GM12878 (cell line): ENCODE results near the gene EIF2B5. TPM values are rescaled to one million over a fixed set of nuclear protein-coding genes. Genes with fewer than 3 reads are reported as not detected.

ENCODE experiments used
- ATAC-seq: fragments of 200-7000 bp; cut with Tn5 transposase; 3 replicates; pipeline ENCODE4 v1.9.1; 2020; ENCODE audit warnings: mild to moderate bottlenecking, moderate library complexity
- BruUV-seq: library from RNA; stranded (reverse); fragments of 400-500 nt; replicated peaks from 2 replicates; lab custom pipeline; 2021; lab: Mats Ljungman, UMichigan
- CTCF ChIA-PET: fragments of 300-600 bp; sonication (Branson Sonifier 250); formaldehyde crosslinking; extraction: SDS; loops from one replicate; lab custom pipeline; 2021; ENCODE audit warnings: inconsistent platforms; lab: Yijun Ruan, JAX
- POLR2A ChIA-PET: fragments of 350-600 bp; formaldehyde crosslinking; extraction: SDS; loops from one replicate; lab custom pipeline; 2021; ENCODE audit warnings: inconsistent platforms; lab: Charles Lee
- RAD21 ChIA-PET: fragments of 300-600 bp; sonication (Branson Sonifier 250); formaldehyde crosslinking; loops from one replicate; lab custom pipeline; 2023; ENCODE audit warnings: antibody characterized with exemption; ENCODE audit not compliant: unreplicated experiment; lab: Charles Lee
- SMC1A ChIA-PET: fragments of 300-600 bp; sonication (Branson Sonifier 250); formaldehyde crosslinking; loops from one replicate; lab custom pipeline; 2023; ENCODE audit not compliant: unreplicated experiment, uncharacterized antibody; lab: Charles Lee
- DNase-seq: peaks from one replicate; pipeline ENCODE4 v3.0.0-alpha.2; 2011; ENCODE audit warnings: low read depth, low spot score
- FAIRE-seq: peaks from 3 replicates; lab custom pipeline; 2011; peaks lifted over from hg19 to GRCh38; lab: Jason Lieb, UNC
- H2AFZ ChIP-seq: 2 replicates; pipeline ENCODE4 v1.6.0; 2011; ENCODE audit warnings: low read depth, low read length, control low read depth; ENCODE audit not compliant: control insufficient read depth
- H3K27ac ChIP-seq: 2 replicates; pipeline ENCODE4 v1.5.1; 2011; ENCODE audit warnings: control low read depth; ENCODE audit not compliant: control insufficient read depth, insufficient read depth
- H3K27me3 ChIP-seq, 2 experiments: replicated peaks in 1 of 2; 2 replicates each; pipeline versions ENCODE4 v1.6.0 to v1.6.1; 2011; ENCODE audit warnings: low read length in 1 of 2; ENCODE audit not compliant: control insufficient read depth in 2 of 2, insufficient read depth in 2 of 2
- H3K36me3 ChIP-seq, 2 experiments: 2 replicates each; pipeline ENCODE4 v1.5.1; 2011; ENCODE audit warnings: low read length in 1 of 2; ENCODE audit not compliant: control insufficient read depth in 2 of 2, insufficient read depth in 2 of 2
- H3K4me1 ChIP-seq: 2 replicates; pipeline ENCODE4 v1.6.1; 2011; ENCODE audit warnings: mild to moderate bottlenecking, low read length, moderate library complexity, mixed read lengths; ENCODE audit not compliant: control insufficient read depth, insufficient read depth
- H3K4me2 ChIP-seq: 2 replicates; pipeline ENCODE4 v1.6.0; 2011; ENCODE audit warnings: control low read depth; ENCODE audit not compliant: control insufficient read depth, insufficient read depth
- H3K4me3 ChIP-seq: fragments of 200-600 bp; sonication (generic); 2 replicates; pipeline ENCODE4 v1.5.1; 2016
- H3K79me2 ChIP-seq: 2 replicates; pipeline ENCODE4 v1.6.0; 2011; ENCODE audit warnings: low read length; ENCODE audit not compliant: control insufficient read depth, insufficient read depth
- H3K9ac ChIP-seq: 2 replicates; pipeline ENCODE4 v1.8.0; 2011; ENCODE audit warnings: low read length, control low read depth, mixed read lengths; ENCODE audit not compliant: control insufficient read depth, insufficient read depth
- H3K9me3 ChIP-seq: replicated peaks from 3 replicates; pipeline ENCODE4 v1.5.1; 2011; ENCODE audit warnings: mild to moderate bottlenecking, low read length; ENCODE audit not compliant: control insufficient read depth, insufficient read depth
- H4K20me1 ChIP-seq: 2 replicates; pipeline ENCODE4 v1.6.0; 2011; ENCODE audit not compliant: control insufficient read depth, insufficient read depth
- HDGF ChIP-seq: fragments of 450-650 bp; IDR thresholded peaks from 2 replicates; pipeline ENCODE4 v1.6.1; 2016; ENCODE audit warnings: antibody characterized with exemption
- HSF1 ChIP-seq: fragments of 150-350 bp; IDR thresholded peaks from 2 replicates; pipeline ENCODE4 v1.6.1; 2014; ENCODE audit warnings: mild to moderate bottlenecking, low read depth, low read length
- IKZF1 ChIP-seq: fragments of 450-650 bp; conservative IDR thresholded peaks from 2 replicates; pipeline ENCODE4 v1.6.1; 2017; ENCODE audit warnings: antibody characterized with exemption, mild to moderate bottlenecking
- MTA3 ChIP-seq: IDR thresholded peaks from 2 replicates; pipeline ENCODE4 v1.6.1; 2012; ENCODE audit warnings: low read length, inconsistent platforms, borderline replicate concordance
- NBN ChIP-seq: fragments of 450-650 bp; IDR thresholded peaks from 2 replicates; pipeline ENCODE4 v1.6.1; 2016
- PML ChIP-seq: IDR thresholded peaks from 2 replicates; pipeline ENCODE4 v1.6.1; 2012; ENCODE audit warnings: low read length, inconsistent platforms
- POU2F2 ChIP-seq: IDR thresholded peaks from 3 replicates; pipeline ENCODE4 v1.6.1; 2011; ENCODE audit warnings: low read depth, mild to moderate bottlenecking, low read length, borderline replicate concordance
- RELA ChIP-seq: fragments of 450-650 bp; IDR thresholded peaks from 2 replicates; pipeline ENCODE4 v1.8.0; 2014; ENCODE audit warnings: borderline replicate concordance; ENCODE audit not compliant: partially characterized antibody
- SMAD1 ChIP-seq: fragments of 450-650 bp; IDR thresholded peaks from 2 replicates; pipeline ENCODE4 v1.6.1; 2018; ENCODE audit warnings: mild to moderate bottlenecking, low read depth; ENCODE audit not compliant: partially characterized antibody
- SRF ChIP-seq, 2 experiments: IDR thresholded peaks; 2 replicates each; pipeline ENCODE4 v1.6.1; 2011; ENCODE audit warnings: low read depth in 2 of 2, low read length in 2 of 2, mild to moderate bottlenecking in 1 of 2, moderate library complexity in 1 of 2
- WRNIP1 ChIP-seq: IDR thresholded peaks from 2 replicates; pipeline ENCODE4 v1.6.1; 2011; ENCODE audit warnings: low read depth, low read length, improper control_type of control experiment, borderline replicate concordance
- WGBS: methylation state at CpG from one replicate; pipeline ENCODE4 v1.1.6; 2016; ENCODE audit warnings: low lambda C conversion rate; ENCODE audit not compliant: insufficient replicate concordance, insufficient coverage; ENCODE audit errors: missing lambda C conversion rate; 5-methylcytosine and 5-hydroxymethylcytosine counted together
- in situ Hi-C: fragments of 300-500 bp; cut with MboI; formaldehyde crosslinking; loops from 9 replicates; pipeline ENCODE4 v1.14.3; 2018; ENCODE audit warnings: mixed read lengths
- intact Hi-C: fragments of 100-400 bp; cut with micrococcal nuclease; formaldehyde crosslinking; loops from one replicate; pipeline ENCODE4 v1.14.2; 2022; ENCODE audit not compliant: unreplicated experiment
- polyA plus RNA-seq, 11 experiments: library from polyadenylated mRNA; depleted of rRNA in 4 of 11; unstranded in 6 of 11; stranded (reverse) in 5 of 11; fragments of >200 nt; fragmentation: Nextera tagmentation in 4 of 11; fragmentation: Illumina TruSeq in 1 of 11; extraction: Ambion mirVana in 4 of 11; extraction: Trizol in 1 of 11; gene quantifications; 1 replicate in 1 of 11; 2 replicates in 10 of 11; pipeline versions ENCODE4 v1.2.1 to v1.2.3, GENCODE V29; 2011 to 2016; ENCODE audit warnings: inconsistent platforms in 2 of 11, missing spikeins in 2 of 11, low read depth in 1 of 11
- total RNA-seq, 4 experiments: library from RNA; depleted of rRNA in 3 of 4; stranded (reverse); fragments of >200 nt in 3 of 4; fragmentation: Illumina TruSeq in 1 of 4; extraction: Trizol in 1 of 4; gene quantifications; 2 replicates each; pipeline versions ENCODE4 v1.2.1 to v1.2.3, GENCODE V29; 2013 to 2021

The EIF2B5 gene
- total and polyA plus RNA-seq, 10 of the 15 experiments (the other 5 are each of a cell fraction or from before 2014, with no cell fraction given), result 13.7 to 82.7 (median 52.2) TPM

DNA sequence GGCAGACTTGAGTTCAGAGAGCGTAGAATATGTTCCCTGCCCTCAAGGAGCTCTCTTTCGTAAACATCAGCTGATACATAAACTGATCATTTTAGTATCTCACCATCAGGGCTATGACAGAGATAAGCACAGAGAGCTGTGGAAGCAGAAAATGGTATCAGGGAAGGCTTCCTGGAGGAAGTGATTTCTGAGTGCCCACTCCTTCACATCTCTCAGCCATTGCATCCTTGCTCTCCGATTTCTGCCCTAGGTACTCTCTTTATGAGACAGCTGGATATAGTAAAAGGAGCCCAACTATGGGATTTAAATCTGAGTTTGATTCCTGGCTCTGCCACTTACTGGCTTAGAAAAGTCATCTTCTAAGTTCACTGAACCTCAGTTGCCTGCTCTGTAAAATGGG lies 30.4 kb downstream of the EIF2B5 start:
- ATAC-seq (no peak), FAIRE-seq (no peak), DNase-seq (no peak)
- in situ Hi-C loops, result no loop called here
- Histone ChIP-seq H3K4me2 (no peak overlapping the region), H3K79me2 (peaks cover 2% of the 10 kb centered on the region), H3K36me3 (peaks cover 8 to 17% of the 10 kb centered on the region in 2 experiments; a peak in 3 of 4 replicates), H3K4me1 (peaks cover 3% of the 10 kb centered on the region; the same call in 1 of the 2 replicates), H3K9me3 (no peaks in the 10 kb centered on the region), H3K4me3 (no peak overlapping the region), H3K9ac (no peak overlapping the region), H3K27ac (no peak overlapping the region), H3K27me3 (no peaks in the 10 kb centered on the region), H4K20me1 (no peaks in the 10 kb centered on the region), H2AFZ (no peak overlapping the region)
- ChIA-PET POLR2A (interaction anchor here (0.5 kb wide), 1 partner anchor 9 kb away, joined by 4 read pairs; no protein-coding TSS in a partner anchor), RAD21 (no interaction called here), SMC1A (no interaction called here), CTCF (no interaction called here)
- intact Hi-C loops, result no loop called here
- no peak for TF ChIP-seq PML
- TF ChIP-seq IKZF1, result no peak
- TF ChIP-seq SMAD1, result no peak
- no peak for TF ChIP-seq MTA3
- no TSS peak for BruUV-seq
- 100% methylated on average over 3 of the region's 3 CpGs for WGBS

- Histone ChIP-seq H3K4me3 (no peak overlapping the region), H4K20me1 (no peaks in the 10 kb centered on the region), H3K4me2 (no peak overlapping the region), H3K79me2 (no peaks in the 10 kb centered on the region), H3K36me3 (peaks cover 8 to 17% of the 10 kb centered on the region in 2 experiments; a peak in 3 of 4 replicates), H3K27me3 (no peaks in the 10 kb centered on the region), H3K4me1 (no peaks in the 10 kb centered on the region), H3K9me3 (no peaks in the 10 kb centered on the region), H3K9ac (no peak overlapping the region), H2AFZ (no peak overlapping the region), H3K27ac (no peak overlapping the region)
- CTCF ChIA-PET, result no interaction called here
- BruUV-seq, result no TSS peak
- 93% methylated on average over 6 of the region's 6 CpGs for WGBS
- TF ChIP-seq HSF1 (no peak), WRNIP1 (no peak), RELA (no peak), POU2F2 (no peak), NBN (no peak), HDGF (no peak), SRF (IDR thresholded peaks at IDR 0.05; ENCODE audit: low read depth in 2 of 2, low read length in 2 of 2) (no peak)
- ATAC-seq (no peak), DNase-seq (no peak), FAIRE-seq (no peak)
- RAD21 ChIA-PET, result no interaction called here
- SMC1A ChIA-PET, result no interaction called here
- POLR2A ChIA-PET, result interaction anchor here (0.6 kb wide), 1 partner anchor 7 kb away, joined by 4 read pairs; no protein-coding TSS in a partner anchor
- intact Hi-C loops, result no loop called here
- in situ Hi-C loops, result no loop called here
These were observed 31.5 kb downstream of the EIF2B5 start for GRCh38 chr3:184166671-184167070.
